Left hindlimb (tissue), 1 donor: ENCODE measurements around the gene E4F1.

ENCODE experiments used
- DNase-seq: peaks from one replicate; pipeline ENCODE4 v3.0.0-alpha.2; 2018

Gene E4F1

DNA sequence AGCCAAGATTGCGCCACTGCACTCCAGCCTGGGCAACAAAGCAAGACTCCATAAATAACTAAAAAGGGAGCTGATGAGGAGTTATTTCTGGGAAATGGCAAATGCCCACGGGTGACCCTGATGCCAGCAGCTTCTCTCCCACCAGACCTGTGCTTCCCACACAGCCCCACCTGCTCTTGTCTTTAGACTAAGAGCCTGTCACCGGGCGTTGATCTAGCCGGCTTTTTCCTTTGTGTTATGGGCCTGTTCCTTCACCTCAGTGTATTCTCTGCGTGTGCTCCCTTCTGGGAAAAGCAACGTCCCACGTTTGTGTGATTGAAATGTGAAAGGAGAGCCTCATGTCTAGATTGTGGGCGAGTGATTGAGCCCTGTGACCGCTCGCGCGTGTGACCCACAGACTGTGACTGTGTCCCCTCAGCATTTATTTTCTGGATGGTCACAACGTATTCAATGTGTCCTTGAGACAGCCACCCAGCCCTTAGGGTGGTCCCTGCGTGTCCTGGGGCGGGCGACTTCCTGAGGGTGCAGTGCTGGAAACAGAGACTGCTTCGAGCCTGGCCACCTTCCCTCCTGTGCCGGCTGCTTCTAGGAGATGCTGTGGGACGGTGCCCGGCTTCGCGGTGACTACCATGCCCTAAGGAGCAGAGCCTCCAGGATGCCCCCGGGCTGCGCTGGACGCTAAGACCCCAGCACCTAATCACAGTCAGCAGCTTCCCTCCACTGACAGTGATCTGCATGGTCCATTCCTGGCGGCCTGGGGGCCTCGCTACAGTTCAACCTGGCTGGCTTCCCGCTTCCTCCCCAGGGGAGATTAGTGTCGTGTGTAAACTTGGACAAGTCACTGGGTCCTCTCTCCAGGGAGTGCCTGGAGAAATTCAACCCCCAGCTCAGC, 52.3 kb downstream of the E4F1 start:
- DNase-seq, result no peak

DNA sequence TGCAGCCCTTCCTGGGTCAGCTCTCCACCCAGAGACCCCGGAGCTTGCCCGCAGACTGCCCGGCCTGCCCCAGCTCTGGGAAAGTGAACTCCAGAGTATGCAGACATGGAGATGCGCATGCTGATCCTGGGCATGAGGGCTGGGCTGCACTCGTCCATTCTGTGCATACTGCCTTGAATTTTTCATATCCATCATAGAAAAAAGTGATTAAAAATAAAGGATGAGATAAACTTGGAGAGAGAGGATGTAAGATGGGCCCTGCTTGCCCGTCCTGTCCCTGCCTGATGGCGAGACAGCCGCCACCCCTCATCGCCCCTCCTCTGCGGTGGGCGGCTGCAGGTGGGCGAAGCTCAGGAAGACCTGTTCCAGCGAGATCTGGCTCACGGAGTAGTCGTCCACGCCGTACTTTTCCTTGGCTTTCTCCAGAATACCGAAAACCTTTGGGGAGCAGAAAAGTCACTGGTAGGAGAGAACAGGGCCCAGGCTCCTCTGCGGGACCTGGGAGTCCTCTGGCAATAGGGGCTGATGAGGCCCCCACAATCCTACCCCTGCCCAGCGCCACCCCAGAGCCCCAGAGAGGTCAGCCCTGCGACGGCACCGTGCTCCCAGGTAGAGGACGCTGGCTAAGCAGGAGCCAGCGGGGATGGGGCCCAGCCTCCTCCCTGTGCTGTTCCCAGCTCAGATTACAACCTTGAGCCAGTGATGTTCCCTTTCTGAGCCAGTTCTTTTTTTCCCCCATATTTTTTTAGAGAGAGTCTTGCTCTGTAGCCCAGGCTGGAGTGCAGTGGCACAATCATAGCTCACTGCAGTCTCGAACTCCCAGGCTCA, 53.2 kb downstream of the E4F1 start:
- no peak for DNase-seq

DNA sequence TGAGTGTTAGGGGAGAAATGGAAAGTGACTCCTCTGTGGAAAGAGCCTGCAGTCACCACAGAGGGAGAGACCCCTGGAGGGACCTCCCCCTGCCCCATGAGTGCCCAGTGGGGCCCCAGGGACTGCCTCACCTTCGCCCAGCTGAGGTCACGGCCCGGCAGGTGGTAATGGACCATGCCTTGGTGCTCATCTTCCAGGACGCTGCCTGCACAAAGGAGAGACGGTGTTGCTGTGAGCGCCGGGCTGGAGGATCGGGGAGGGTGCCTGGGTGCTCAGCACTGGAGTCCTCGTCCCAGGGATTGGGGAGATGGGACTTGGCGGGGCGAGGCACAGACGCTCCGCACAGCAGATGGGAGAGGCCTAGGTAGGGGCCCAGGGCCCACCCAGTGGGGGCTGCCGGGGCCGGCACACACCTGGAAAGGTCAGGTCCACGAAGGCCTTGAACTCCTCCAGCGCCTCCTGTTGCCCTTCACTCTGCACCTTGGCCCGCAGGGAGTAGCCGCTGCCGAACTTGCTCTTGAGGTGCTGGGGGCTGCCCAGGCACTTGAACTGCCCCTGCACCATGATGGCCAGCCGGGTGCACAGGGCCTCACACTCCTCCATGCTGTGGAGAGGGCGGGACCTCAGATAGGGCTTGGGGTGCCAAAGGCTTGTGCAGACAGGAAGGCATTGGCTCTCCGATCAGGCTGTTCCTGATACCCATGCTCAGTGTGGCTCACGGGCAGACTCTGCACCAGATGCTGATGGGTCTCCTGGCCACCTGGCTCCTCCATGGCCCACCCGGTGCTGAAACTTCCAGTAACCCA, 54.3 kb downstream of the E4F1 start:
- no peak for DNase-seq

DNA sequence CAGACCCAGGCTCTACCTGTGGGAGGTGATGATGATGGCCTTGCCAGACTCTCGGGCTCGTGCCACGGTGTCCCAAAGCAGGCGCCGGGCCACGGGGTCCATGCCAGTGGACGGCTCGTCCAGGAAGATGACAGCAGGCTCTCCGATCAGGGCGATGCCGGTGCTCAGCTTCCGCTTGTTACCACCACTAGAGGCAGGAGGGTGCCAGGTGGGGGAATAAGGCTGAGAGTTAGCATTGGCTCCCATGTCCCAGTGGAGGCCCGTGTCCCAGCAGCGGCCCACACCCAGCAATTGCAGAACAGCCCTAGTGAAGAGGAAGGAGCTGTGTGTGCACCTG, 54.8 kb downstream of the E4F1 start:
- no peak for DNase-seq

DNA sequence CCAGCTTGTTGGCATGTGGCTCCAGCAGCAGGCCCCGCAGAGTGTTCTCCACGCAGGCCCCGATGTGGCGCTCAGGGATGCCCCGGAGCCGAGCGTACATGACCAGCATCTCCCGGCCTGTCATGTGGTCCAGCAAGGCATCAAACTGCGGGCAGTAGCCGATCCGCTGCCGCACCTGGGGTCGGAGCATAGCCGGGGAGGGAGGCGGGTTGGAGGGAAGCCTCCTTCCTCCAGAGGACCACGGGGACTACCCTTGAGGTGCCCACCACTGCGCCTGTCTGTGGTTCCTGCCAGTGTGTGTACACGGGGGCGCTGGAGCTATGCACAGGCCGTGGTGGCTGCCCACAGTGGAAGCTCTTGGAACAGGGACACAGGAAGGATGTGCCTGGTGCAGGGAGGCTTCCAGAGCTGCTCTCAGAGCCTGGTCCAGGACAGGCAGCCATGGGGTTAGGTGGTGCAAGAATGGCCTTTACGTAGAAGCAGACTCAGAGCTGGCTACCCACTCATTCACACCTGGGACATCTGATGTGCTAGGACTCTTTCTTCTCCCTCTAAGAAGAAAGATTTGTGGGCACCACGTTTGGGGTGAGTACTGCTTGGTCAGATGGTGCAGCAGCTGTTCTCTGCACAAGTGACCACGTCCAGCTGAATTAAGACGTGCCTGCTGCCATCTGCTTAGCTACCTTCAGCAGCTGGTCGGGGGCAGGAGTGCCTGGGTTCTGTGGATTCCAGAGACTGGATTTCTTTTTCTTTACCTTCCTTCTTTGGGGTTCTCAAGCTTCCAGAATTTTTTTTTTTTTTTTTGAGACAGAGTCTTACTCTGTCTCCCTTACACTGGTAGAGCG, 55.8 kb downstream of the E4F1 start:
- no peak for DNase-seq

GRCh38 chr16:2280461-2280860, 57.1 kb downstream of the E4F1 start:
- DNase-seq, result no peak

GRCh38 chr16:2280981-2281542, 57.7 kb downstream of the E4F1 start:
- no peak for DNase-seq

GRCh38 chr16:2282262-2282661, 58.9 kb downstream of the E4F1 start:
- DNase-seq, result no peak

GRCh38 chr16:2282866-2283555, 59.6 kb downstream of the E4F1 start:
- no peak for DNase-seq

DNA sequence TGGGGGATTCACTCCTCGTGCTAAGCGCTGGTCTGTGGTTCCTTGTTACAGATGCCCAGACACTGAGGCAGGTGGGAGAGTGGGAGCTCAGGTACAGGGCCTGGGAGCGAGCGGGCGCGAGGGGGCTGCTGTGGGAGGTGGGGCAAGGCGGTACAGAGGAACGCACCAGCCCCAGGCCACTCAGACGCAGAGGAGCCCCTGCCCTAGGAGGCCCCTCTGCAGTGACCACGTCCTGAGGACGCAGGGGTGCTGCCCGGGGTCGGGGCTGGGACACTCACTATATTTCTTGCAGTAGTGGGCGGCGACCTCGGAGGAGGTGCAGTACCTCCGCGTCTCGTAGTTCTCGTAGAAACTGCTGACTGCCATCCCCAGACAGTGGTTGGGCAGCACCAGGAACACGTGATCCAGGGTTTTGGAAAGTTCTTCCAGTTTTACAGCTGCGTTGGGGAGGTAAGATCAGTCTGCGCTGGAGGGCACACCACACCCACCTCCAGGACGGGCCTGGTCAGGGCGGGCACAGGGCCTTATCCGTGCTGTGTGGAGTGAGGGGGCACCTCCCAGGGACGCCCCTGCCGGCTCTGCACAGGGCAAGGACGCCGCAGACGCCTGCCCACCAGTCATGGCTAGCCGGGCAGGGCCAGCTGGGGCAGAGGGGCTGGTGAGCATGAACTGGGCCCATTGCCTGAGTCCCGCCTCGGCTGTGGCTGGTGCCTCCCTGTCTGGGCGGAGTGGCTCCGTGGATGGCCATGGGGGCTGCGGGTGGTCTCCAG, 60.8 kb downstream of the E4F1 start:
- no peak for DNase-seq

DNA sequence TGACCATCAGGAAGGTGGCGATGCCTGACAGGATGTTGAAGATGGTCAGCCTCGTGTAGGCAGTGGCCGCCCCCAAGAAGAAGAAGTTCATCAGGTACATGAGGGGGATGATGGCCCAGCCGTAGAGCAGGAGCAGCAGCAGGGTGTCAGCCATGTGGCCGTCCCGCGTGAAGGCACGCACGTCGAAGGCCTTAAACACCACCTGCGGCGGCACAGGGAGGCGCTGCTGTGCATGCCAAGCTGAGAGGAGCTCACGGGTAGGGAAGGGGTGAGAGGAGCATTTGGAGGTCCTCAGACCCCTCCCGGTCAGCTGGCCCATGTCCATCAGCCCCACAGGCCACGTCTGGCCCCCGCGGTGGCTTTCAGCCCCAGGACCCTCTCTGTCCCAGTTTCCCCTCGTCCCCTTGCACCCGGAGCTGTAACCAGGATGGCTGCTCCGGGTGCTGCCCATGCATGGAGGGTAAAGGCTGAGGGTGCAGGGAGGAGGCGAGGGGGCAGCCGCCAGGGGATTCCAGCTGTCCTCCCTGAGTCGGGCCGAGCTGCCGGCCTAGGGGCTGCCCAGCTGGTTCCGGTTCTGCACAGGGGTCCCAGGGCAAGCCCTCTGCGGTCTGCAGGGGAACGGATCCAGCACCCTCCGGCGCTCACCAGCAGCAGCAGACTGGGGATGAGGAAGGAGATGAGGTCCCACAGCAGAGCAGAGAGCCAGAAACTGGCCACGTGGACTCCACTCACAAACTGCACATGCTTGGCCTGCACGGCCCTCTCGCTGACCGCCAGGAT, 61.6 kb downstream of the E4F1 start:
- DNase-seq, result no peak
